A673 (cell line): Measurements from ENCODE around the gene FXYD7. TPM values are rescaled to one million over a fixed set of nuclear protein-coding genes. Genes with fewer than 3 reads are reported as not detected.

Experiments
- BruUV-seq: library from RNA; stranded (reverse); fragments of 400-500 nt; replicated peaks from 2 replicates; lab custom pipeline; 2021; lab: Mats Ljungman, UMichigan
- CTCF ChIA-PET: fragments of 300-600 bp; sonication (Branson Sonifier 250); formaldehyde crosslinking; loops from one replicate; lab custom pipeline; 2022; ENCODE audit warnings: antibody characterized with exemption; lab: Charles Lee
- POLR2A ChIA-PET: fragments of 300-600 bp; sonication (Branson Sonifier 250); formaldehyde crosslinking; loops from one replicate; lab custom pipeline; 2022; ENCODE audit warnings: antibody characterized with exemption; ENCODE audit not compliant: low non-redundant PET; lab: Charles Lee
- DNase-seq: peaks from one replicate; pipeline ENCODE4 v3.0.0-alpha.2; 2015; ENCODE audit warnings: low spot score
- H3K27ac ChIP-seq: fragments of 200-600 bp; sonication (generic); 2 replicates; pipeline ENCODE4 v1.5.1; 2016; ENCODE audit warnings: mixed run types, low read depth, mild to moderate bottlenecking, mixed read lengths, antibody characterized with exemption, low read length; ENCODE audit not compliant: poor library complexity, severe bottlenecking
- H3K27me3 ChIP-seq: fragments of 200-600 bp; sonication (generic); replicated peaks from 2 replicates; pipeline ENCODE4 v1.6.1; 2017; ENCODE audit warnings: mixed run types, low read depth, mild to moderate bottlenecking, mixed read lengths, antibody characterized with exemption, low read length; ENCODE audit not compliant: insufficient read depth, poor library complexity
- H3K36me3 ChIP-seq: fragments of 200-600 bp; sonication (generic); 2 replicates; pipeline ENCODE4 v1.6.1; 2016; ENCODE audit warnings: mixed run types, mild to moderate bottlenecking, mixed read lengths, antibody characterized with exemption, low read length; ENCODE audit not compliant: insufficient read depth, poor library complexity, severe bottlenecking
- H3K4me1 ChIP-seq: fragments of 200-600 bp; sonication (generic); 2 replicates; pipeline ENCODE4 v1.6.1; 2017; ENCODE audit warnings: mixed run types, mild to moderate bottlenecking, mixed read lengths, antibody characterized with exemption, low read length; ENCODE audit not compliant: insufficient read depth, poor library complexity, severe bottlenecking
- H3K4me3 ChIP-seq: fragments of 200-600 bp; sonication (generic); 2 replicates; pipeline ENCODE4 v1.5.1; 2016; ENCODE audit warnings: low read depth, mixed run types, mild to moderate bottlenecking, mixed read lengths, low read length; ENCODE audit not compliant: poor library complexity, severe bottlenecking
- H3K9me3 ChIP-seq: fragments of 200-600 bp; sonication (generic); 2 replicates; pipeline ENCODE4 v1.6.1; 2016; ENCODE audit warnings: mixed run types, low read depth, mild to moderate bottlenecking, mixed read lengths, antibody characterized with exemption, low read length; ENCODE audit not compliant: poor library complexity, severe bottlenecking
- CTCF ChIP-seq: fragments of 300-800, 200-600 bp; sonication (generic); conservative IDR thresholded peaks from 2 replicates; pipeline ENCODE4 v1.5.1; 2017; ENCODE audit warnings: low read depth, mild to moderate bottlenecking, antibody characterized with exemption, low read length, moderate library complexity, mixed read lengths
- EZH2 ChIP-seq: fragments of 200-600 bp; sonication (generic); IDR thresholded peaks from 2 replicates; pipeline ENCODE4 v1.6.1; 2017; ENCODE audit warnings: borderline replicate concordance, low read depth, mild to moderate bottlenecking, mixed read lengths, antibody characterized with exemption, low read length; ENCODE audit not compliant: poor library complexity, severe bottlenecking
- intact Hi-C: fragments of 100-400 bp; cut with micrococcal nuclease; formaldehyde crosslinking; loops from one replicate; pipeline ENCODE4 v1.10.0; 2022; ENCODE audit not compliant: unreplicated experiment
- total RNA-seq: library from RNA; stranded (reverse); gene quantifications from 2 replicates; pipeline ENCODE4 v1.2.3, GENCODE V29; 2021

The FXYD7 gene
- total RNA-seq, 1 experiment from 2014 or later, result 0.56 TPM

- CTCF ChIA-PET, result no interaction called here
- intact Hi-C loops, result no loop called here
- H3K4me1 ChIP-seq, result no peaks in the 10 kb centered on the region
These were observed 23.3 kb downstream of the FXYD7 start for GRCh38 chr19:35166100-35167063.

GRCh38 chr19:35167251-35168119, 24.4 kb downstream of the FXYD7 start:
- Histone ChIP-seq H3K4me3 (no peak overlapping the region), H3K9me3 (peaks cover 5% of the 10 kb centered on the region), H3K36me3 (no peaks in the 10 kb centered on the region), H3K27ac (no peak overlapping the region), H3K27me3 (no peaks in the 10 kb centered on the region), H3K4me1 (no peaks in the 10 kb centered on the region)
- intact Hi-C loops, result no loop called here
- no TSS peak for BruUV-seq
- CTCF ChIA-PET, result no interaction called here
- DNase-seq, result no peak
- TF ChIP-seq CTCF (no peak), EZH2 (no peak)
- POLR2A ChIA-PET, result no interaction called here

More at GRCh38 chr19:35166100-35167063, 23.3 kb downstream of the FXYD7 start:
- Histone ChIP-seq H3K27ac (no peak overlapping the region), H3K27me3 (no peaks in the 10 kb centered on the region), H3K4me3 (no peak overlapping the region), H3K36me3 (no peaks in the 10 kb centered on the region), H3K9me3 (peaks cover 5% of the 10 kb centered on the region)
- POLR2A ChIA-PET, result interaction anchor here (0.6 kb wide), 1 partner anchor 53 kb away, joined by 3 read pairs; no protein-coding TSS in a partner anchor
- no peak for DNase-seq
- BruUV-seq, result no TSS peak
- TF ChIP-seq CTCF (no peak), EZH2 (no peak)

GRCh38 chr19:35168196-35168595, 25.1 kb downstream of the FXYD7 start:
- intact Hi-C loops, result no loop called here
- no peak overlapping the region for H3K27ac ChIP-seq
- ChIA-PET POLR2A (no interaction called here), CTCF (interaction anchor here (0.6 kb wide), 1 partner anchor 1275 kb away, joined by 3 read pairs; no protein-coding TSS in a partner anchor)
- no peaks in the 10 kb centered on the region for H3K27me3 ChIP-seq
- H3K36me3 ChIP-seq, result no peaks in the 10 kb centered on the region
- peaks cover 5% of the 10 kb centered on the region for H3K9me3 ChIP-seq
- H3K4me3 ChIP-seq, result no peak overlapping the region
- H3K4me1 ChIP-seq, result no peaks in the 10 kb centered on the region
- no TSS peak for BruUV-seq
- no peak for DNase-seq
- TF ChIP-seq EZH2 (no peak), CTCF (no peak)
